ENCODE results near the gene CHPF. TPM values are rescaled to one million over a fixed set of nuclear protein-coding genes. Genes with fewer than 3 reads are reported as not detected.
A peak's percentile ranks its signal among the peaks of the same experiment; 100 is the strongest.

Gene CHPF
- total RNA-seq, 1 donor from 2014 or later: 93.1 TPM

DNA sequence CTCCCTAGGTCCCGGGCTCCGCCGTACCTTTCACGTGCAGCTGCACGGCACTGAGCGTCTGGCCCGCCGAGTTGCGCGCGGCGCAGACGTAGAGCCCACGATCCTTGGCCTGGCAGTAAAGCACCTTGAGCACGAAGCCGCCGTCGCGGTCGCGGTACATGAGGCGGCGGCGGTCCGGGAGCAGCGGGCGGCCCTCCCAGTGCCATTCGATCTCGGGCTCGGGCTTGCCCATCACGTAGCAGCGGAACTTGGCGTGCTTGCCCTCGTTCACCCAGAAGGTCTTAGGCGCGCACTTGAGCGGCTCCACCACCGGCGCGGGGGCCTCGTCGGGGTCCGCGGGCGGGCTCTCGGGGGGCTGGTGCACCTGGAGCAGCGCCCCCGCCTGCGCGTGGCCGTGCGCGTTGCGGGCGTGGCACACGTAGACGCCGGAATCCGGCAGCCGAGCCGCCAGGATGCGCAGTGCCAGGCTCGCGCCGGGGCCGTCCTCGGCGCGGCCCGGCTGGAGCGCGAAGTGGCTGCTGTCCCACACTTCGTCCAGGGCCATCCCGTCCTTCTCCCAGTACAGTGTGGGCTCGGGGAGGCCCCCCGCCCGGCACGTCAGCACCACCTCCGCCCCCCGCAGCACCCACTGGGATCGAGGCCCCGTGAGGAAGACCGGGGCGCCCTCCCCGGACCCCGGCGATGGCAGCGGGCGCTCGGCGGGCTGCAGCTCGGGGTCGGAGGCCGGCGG, 26.8 kb upstream of the CHPF start:
- peak; percentile 70 for DNase-seq
- intact Hi-C loops (cut with micrococcal nuclease): no loop called here
- ATAC-seq: peak; percentile 31

DNA sequence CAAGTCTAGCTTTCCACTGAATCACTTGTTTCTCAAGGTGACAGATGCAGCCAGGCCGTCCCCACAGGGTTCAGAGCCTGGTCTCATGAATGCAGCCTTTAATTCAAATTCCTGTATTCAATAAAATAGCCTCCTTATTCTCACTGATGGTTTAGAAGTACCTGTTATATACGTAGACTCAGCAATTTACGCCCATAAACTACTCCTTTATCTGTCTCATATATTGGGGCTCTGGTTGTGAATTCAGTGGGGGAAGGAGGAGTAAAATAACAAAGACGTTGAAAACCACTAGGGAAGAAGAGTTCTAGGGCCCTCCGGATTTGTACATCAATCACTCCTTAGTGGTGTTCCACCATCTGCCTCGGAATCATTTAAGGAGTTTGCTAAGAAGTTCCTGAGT, 26.0 kb upstream of the CHPF start:
- intact Hi-C loops (cut with micrococcal nuclease): no loop called here
- no peak for DNase-seq
- ATAC-seq: no peak

DNA sequence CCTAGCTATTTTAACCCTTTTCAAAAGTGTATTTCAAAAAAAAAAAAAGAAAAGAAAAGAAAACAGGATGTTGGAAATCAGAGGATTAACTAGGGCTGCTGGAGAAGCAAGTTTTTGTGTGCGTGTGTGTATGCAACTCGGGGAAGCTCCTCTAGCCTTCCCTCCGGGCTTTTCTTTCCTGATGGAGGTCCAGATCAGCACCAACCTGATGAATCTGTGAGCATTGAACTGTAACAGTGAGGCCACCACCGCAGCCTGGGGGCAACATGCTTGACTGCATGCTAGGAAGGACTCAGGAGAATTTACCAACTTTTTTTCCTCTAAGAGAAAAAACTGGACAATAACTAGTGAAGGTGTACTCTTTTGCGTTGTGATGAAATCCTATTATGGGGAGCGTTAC, 25.4 kb upstream of the CHPF start:
- no peak for DNase-seq
- ATAC-seq: no peak
- intact Hi-C loops (cut with micrococcal nuclease): no loop called here

DNA sequence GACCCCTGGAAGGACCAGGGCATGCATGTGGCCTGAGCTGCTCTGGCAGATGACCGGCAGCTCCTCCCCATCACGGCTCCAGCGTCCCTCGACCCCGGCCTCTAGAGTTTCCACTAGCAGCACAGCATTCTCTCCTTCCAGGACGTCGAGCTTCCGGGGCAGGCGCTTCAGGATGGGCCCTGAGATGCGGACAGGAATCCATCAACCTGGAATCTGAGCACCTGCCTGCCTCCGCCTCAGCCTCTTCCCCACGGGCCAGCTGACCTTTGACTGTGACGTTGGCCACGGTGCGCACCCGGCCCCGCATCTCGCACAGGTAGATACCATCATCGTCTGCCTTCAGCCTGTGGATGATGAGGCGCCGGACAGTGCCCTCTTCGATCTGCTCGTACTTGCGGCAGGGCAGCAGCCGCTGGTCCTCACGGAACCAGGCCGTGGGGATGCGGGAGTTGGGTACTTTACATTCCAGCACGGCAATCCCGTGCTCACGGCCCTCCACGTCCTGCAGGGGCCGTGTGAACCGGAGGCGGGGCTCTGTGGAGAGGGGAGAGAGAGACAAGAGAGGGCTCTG, 24.3 kb upstream of the CHPF start:
- ATAC-seq: no peak
- intact Hi-C loops (cut with micrococcal nuclease): no loop called here
- no peak for DNase-seq

DNA sequence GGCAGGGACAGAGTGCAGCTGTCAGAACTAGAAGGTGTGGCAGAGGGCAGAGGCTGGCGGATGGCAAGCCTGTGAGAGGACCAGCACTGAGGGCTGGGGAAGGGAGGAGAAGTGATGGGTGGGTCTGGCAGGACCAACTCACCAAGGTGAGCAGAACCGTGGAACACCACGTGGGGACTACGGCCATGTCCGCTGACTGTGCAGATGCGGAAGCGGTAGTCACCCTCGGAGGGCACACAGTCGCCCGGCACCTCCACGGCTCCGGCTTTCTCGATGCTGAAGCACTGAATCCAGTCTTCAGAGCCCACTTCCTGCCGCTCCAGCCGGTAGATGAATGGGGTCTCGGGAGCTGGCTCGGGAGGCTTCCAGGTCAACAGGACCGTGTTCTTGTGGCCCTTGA, 23.5 kb upstream of the CHPF start:
- no peak for ATAC-seq
- no peak for DNase-seq
- intact Hi-C loops (cut with micrococcal nuclease): no loop called here

DNA sequence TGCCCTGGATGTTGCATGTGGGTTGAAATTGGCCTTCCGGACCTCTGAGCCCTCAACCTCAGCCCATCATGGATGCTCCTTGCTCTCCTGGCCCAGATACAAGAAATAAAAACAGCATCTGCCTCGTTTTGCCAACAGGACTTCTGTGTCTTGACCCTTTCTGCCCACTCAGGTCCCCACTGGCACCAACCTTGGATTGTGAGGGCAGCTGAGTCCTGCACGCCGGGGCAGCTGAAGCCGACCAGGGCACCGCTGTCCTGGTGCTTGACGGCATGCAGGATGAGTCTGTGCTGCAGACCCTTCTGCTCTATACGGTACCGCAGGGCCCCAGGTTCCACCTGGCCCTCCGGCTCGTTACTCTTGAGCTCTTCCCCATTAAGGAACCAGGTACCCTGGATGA, 23.0 kb upstream of the CHPF start:
- DNase-seq (no peak), ATAC-seq (no peak)
- intact Hi-C loops (cut with micrococcal nuclease): no loop called here

DNA sequence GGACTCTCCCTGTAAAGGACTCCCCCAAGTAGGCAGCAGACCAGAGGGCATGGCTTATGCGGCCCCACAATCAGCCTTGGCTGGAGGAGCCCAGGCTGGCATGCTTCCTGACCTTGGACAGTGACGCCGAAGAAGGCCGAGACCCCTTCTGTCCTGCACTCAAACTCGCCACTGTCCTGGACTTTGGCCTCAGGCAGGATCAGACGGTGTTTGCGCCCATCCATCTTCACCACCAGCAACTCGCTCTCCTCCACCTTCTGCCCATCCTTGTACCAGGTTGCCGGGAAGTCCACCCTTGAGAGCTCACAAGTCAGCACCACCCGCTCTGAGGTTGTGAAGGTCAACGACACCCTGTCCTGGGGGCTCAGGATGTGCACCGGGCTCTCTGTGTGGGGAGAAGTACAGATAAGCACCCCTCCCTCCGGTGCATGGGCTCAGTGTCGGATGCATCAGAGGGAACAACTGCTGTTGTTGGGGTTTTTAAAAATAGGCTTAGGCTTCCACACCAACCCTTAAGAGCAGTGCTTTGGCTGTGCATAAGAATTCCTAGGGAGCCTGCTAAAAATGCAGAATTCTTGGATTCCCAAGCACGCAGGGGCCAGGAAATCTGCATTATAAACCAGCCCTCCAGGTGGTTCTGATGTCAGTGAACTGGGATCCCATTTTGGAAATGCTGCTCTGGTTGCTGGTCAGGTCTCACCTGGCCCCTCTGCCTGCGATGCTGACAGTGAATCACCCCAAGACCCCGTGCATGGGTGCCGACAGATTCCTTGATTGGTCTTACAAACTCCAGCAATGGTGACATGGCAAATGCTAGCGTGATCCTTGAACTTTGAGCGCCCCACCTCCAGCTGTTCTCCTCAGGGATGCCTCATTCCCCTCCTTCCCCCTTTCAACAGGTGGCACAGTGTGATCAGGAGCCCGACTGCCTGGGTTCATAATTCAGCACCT, 21.8 kb upstream of the CHPF start:
- DNase-seq (no peak), ATAC-seq (no peak)
- intact Hi-C loops (cut with micrococcal nuclease): no loop called here

DNA sequence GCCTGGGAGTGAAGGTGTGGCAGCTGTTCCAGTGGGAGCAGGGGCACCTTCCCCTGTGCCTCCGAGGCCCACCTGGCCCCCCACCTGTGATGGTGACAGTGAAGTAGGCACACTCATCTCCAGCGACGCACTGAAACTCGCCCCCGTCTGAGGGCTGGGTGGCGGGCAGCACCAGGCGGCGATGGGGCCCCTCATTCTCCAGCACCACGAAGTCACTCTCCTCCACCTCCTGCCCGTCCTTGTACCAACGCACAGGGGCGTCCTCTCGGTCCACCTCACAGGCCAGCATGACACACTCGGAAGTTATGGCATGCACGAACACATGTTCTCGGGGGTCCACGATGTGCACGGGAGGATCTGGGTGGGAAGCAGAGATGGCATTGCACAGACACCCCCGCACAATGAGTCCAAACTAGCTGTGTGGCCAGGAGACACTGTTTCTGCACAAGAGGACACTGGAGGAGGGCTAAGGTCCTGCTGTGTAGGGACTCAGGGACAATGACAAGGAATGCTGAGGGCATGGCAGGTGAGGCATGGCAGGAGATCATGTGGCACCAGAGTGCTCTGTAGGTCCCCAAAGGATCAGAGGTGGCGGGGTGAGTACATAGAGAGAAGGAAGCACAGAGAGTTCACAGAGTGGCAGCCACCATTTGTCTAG, 19.8 kb upstream of the CHPF start:
- ATAC-seq (no peak), DNase-seq (no peak)
- intact Hi-C loops (cut with micrococcal nuclease): no loop called here

DNA sequence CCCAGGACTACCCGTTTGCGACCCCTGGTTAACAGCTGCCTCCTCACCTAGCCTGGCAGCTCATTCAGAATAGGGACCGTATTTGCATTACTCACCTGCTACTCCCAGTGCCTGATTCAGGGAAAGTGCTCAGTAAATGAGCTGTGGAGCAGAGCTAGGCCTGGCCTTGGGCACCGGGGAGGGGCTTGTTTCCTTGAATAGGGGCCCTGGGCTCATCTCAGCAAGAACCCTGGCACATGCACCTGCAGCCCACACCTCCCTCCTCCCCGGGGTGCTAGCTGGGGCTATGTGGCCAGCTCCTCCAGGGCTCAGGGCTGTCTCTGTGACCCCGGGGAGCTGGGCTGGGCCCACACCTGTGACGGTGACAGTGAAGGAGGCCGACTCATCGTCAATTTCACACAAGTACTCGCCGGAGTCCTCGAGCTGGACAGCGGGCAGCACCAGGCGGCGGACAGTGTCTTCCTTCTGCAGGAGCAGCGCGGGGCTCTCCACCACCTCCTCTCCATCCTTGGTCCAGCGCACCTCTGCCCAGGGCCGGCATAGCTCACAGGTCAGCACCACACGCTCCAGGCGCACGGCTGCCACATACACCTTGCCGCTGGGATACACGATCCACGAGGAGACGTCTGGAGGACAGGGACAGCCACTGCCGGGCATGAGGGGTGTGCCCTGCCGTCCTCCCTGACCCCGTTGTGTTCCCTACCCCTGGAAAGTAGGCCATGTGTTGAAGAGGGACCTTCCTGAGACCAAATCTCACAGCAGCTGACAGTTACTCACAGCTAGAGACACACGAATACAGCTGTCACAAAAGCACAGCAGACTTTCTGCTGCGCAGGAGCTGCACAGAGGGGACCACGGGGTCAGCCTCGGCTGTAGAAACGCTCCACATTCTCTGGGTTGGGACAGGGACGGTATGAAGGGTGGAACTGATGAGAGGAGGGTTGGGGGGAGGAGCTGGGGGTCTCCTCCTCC, 18.7 kb upstream of the CHPF start:
- no peak for ATAC-seq
- no peak for DNase-seq
- intact Hi-C loops (cut with micrococcal nuclease): no loop called here

DNA sequence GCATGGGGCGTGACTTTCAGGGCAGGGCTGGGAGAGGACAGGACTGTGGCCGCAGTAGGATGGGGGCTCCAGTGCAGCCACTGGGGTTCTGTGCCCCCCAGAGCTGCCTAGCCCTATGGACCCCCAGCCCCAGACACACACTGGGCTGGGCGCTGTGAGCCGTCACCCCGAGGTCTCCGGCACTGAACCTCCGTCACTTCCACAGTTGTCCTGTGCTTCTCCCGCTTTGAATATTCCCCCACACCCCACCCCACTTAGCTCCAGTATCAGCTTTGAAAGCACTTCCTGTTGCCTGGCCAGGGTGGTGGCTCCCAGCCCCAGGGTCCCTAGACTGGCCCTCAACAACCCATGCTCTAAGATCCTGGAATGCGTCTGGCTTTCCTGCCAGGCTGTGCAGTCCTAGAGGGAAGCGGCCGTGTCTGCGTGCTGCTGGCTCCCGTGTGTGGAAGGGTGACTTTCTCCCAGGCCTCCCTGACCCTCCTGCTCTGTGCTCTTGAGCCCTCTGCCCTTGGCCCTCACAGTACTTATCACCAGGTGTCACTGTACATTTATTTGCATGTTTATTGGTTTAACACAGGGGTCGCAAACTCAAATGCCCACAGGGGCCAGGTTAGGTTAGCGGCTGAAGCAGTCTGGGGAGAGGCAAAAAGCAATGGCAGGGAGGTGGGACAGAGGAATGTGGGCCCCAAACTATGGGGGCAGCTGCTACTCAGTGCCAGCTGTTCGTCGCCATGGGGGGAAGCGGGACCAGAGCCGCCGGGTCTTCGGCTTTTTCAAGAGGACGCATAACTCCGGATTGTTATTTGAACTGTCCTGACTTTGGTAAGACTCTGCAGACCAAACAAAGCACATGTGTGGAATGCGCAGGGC, 17.8 kb upstream of the CHPF start:
- intact Hi-C loops (cut with micrococcal nuclease): no loop called here
- ATAC-seq (peak; percentile 39), DNase-seq (no peak)

DNA sequence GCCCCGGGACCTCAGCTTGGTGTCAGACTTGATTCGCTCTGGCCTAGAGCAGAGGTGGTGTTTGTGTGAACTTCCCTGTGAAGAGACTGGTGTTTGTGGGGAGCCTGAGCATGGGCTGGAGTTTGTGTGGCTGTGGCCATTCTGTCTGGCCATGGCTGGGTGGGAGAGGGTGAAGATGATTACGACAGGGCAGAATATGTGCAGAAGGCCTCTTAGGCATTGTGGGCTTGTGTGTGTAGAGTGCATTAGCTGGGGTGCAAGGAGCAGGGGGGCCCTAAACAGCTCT, 17.2 kb upstream of the CHPF start:
- DNase-seq: no peak
- ATAC-seq: no peak
- intact Hi-C loops (cut with micrococcal nuclease): no loop called here

DNA sequence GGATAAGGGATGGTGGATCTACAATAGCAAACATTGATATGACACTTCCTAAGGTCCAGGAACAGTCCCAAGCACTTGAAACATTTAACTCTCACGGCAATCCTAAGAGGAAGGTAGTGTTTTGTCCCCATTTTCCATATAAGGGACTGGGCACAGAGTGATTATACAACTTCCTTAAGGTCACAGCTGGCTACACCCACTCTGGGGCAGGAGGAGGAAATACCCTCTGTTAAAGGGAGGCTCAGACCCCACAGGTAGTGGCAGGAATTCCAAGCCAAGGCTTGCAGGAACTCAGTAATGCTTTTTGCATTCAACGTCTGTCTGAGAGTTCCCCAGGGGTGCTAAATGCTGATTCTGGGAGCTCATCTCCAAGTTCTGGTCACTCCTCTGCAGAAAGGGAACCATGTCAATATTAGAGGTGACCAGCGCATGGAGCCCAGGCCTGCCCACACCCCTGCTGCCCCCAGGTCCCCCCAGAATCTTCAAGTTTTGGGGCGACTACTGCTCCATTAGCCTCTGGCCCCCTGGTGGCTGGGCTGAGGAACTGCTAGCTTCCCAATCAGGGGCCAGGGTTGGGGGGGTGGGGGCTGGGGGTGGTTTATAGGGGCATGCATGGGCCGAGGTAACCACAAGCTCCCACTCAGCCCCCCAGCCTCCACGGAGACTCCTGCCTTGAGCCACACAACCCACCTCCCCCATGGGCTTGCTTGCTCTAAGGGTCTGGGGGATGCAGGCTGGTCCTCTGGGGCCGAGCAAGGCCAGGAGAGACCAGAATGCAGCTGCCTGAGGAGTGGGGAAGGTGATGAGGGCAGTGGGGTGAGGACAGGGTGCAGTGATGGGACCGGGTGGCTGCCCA, 16.7 kb upstream of the CHPF start:
- peak; percentile 14 for ATAC-seq
- intact Hi-C loops (cut with micrococcal nuclease): no loop called here
- no peak for DNase-seq

DNA sequence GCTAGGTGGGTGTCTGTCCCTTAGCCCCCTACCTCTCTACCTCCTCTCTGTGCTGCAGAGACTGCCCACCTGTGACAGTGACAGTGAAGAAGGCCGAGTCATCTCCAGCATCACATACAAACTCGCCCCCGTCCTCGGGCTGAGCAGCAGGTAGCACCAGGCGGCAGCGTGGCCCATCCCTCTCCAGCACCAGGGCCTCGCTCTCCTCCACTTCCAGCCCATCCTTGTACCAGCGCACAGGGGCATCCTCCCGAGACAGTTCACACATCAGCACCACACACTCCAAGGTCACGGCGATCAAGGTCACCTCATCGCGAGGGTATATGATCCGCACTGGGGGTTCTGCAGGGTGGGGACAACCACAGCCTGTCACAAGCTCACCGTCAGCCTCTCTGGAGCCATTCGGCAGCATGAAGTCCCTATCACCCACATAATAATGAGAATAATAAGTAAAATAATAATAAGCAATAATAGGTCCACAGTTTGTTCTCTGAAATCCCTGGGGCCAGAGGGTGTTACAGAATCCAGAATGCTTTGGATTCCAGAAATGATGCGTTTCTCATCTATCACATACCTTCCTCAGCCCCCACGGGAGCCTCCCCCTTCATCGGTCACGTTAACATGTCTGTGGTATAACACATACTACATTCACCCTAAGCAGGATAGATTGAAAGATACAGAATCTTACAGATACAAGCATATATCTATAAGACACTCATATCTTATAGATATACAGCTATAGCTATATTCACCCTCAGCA, 15.7 kb upstream of the CHPF start:
- DNase-seq (no peak), ATAC-seq (no peak)
- intact Hi-C loops (cut with micrococcal nuclease): no loop called here

DNA sequence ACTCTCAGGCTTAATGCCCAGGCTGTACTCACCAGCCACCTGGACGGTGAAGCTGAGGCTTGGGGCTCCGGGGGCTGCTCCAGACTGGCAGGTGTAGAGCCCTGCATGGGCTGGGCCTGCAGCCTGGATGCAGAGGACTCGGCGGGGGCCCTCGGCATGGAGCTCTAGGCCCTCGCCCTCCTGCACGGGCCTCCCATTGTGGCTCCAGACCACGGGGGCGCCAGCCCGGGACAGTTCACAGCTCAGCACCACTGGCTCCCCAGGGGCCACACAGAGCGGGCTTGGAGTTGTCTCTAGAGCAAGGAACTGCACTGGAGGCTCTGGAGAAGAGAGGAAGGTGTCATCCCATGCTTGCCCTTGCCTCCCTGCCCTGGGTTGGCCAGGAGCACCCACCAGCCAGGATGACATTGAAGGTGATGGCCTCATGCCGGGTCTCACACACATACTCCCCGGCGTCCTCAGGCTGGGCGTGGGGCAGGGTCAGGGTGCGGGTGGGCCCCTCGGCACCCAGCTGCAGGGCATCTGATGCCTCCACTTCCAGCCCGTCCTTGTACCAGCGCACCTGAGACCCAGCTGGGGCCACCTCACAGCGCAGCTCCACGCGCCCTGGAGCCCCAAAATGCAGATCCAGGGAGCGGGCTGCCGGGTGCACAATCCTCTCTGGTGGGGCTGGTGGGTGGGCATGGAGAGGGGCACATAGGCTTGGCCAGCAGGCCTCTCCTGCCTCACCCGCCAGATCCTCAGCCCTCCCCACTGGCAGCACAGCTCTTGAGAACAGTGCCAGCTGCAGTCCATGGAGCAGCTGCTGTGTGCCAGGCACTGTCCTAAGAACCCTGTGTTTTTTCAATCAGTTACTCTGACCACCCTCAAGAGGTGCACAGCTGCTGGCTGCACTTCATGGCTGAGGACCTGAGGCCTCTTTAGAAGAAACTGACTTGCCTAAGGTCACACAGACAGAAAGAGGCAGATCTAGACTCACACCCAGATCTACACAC, 14.5 kb upstream of the CHPF start:
- ATAC-seq: no peak
- peak; percentile 23 for DNase-seq
- intact Hi-C loops (cut with micrococcal nuclease): no loop called here

DNA sequence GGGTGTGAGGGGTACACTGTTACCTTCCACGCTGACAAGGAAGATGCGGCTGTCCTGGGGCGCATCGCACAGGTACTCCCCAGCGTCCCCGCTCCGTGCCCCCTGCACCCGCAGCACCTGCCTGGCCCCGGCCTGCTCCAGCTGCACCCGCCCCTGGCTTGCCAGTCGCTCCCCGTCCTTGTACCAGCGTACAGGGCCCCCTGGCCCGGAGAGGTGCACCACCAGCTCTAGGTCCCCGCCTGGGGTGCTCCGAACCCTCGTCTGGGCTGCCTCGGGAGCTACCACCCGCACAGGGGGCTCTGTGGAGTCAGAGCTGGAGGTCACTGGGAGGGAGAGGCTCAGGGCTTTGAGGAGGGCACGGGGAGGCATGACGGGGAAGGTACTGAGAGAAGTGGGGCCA, 13.7 kb upstream of the CHPF start:
- ATAC-seq (no peak), DNase-seq (peak; percentile 12)
- intact Hi-C loops (cut with micrococcal nuclease): no loop called here
